WERI-Rb-1 (cell line): ENCODE measurements around the gene UBE2D1.

Experiments
- DNase-seq: peaks from one replicate; pipeline ENCODE4 v3.0.0-alpha.2; 2020
- H3K27ac ChIP-seq: fragments of 250-450 bp; sonication (Bioruptor Pico); 2 replicates; pipeline ENCODE4 v1.5.1; 2020; ENCODE audit warnings: mild to moderate bottlenecking, moderate library complexity
- H3K27me3 ChIP-seq: fragments of 250-450 bp; sonication (Bioruptor Pico); 2 replicates; pipeline ENCODE4 v1.5.1; 2021; ENCODE audit warnings: mild to moderate bottlenecking, low read depth, moderate library complexity; ENCODE audit not compliant: insufficient read depth, severe bottlenecking
- H3K36me3 ChIP-seq: fragments of 250-450 bp; sonication (Bioruptor Pico); 2 replicates; pipeline ENCODE4 v1.5.1; 2020; ENCODE audit warnings: mild to moderate bottlenecking, moderate library complexity
- H3K4me3 ChIP-seq: 2 replicates; pipeline ENCODE4 v1.5.1; 2011; ENCODE audit warnings: low read depth, mild to moderate bottlenecking, control low read depth, low read length
- H3K9me3 ChIP-seq: fragments of 250-450 bp; sonication (Bioruptor Pico); 2 replicates; pipeline ENCODE4 v1.5.1; 2021; ENCODE audit warnings: mild to moderate bottlenecking, moderate library complexity; ENCODE audit not compliant: severe bottlenecking
- TF ChIP-seq, protein P1 (sequence below): IDR thresholded peaks from 2 replicates; pipeline ENCODE4 v1.5.1; 2011; ENCODE audit warnings: low read depth, mild to moderate bottlenecking, control low read depth, inconsistent platforms, low read length

Gene UBE2D1

DNA sequence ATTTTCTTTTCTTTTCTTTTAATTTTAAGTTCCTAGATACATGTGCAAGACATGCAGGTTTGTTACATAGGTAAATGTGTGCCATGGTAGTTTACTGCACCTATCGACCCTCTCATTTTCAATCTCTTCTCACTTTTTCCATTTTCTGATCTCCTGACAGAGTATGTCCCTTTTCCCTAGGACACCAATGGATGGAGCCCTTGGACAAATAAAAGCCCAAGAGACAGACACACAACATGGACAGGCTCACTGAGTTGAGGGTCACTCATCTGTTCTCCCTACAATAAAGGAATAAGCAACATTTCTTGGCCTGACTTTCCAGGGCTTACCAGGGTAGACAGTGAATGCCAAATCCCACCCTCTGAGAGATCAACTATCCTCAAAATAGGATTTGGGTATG lies 15.2 kb upstream of the UBE2D1 start:
- DNase-seq: no peak
- Histone ChIP-seq H3K36me3 (no peaks in the 10 kb centered on the region), H3K27me3 (no peaks in the 10 kb centered on the region), H3K27ac (no peak overlapping the region), H3K9me3 (no peaks in the 10 kb centered on the region), H3K4me3 (no peak overlapping the region)
- TF ChIP-seq, protein P1, sequence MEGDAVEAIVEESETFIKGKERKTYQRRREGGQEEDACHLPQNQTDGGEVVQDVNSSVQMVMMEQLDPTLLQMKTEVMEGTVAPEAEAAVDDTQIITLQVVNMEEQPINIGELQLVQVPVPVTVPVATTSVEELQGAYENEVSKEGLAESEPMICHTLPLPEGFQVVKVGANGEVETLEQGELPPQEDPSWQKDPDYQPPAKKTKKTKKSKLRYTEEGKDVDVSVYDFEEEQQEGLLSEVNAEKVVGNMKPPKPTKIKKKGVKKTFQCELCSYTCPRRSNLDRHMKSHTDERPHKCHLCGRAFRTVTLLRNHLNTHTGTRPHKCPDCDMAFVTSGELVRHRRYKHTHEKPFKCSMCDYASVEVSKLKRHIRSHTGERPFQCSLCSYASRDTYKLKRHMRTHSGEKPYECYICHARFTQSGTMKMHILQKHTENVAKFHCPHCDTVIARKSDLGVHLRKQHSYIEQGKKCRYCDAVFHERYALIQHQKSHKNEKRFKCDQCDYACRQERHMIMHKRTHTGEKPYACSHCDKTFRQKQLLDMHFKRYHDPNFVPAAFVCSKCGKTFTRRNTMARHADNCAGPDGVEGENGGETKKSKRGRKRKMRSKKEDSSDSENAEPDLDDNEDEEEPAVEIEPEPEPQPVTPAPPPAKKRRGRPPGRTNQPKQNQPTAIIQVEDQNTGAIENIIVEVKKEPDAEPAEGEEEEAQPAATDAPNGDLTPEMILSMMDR: no peak

DNA sequence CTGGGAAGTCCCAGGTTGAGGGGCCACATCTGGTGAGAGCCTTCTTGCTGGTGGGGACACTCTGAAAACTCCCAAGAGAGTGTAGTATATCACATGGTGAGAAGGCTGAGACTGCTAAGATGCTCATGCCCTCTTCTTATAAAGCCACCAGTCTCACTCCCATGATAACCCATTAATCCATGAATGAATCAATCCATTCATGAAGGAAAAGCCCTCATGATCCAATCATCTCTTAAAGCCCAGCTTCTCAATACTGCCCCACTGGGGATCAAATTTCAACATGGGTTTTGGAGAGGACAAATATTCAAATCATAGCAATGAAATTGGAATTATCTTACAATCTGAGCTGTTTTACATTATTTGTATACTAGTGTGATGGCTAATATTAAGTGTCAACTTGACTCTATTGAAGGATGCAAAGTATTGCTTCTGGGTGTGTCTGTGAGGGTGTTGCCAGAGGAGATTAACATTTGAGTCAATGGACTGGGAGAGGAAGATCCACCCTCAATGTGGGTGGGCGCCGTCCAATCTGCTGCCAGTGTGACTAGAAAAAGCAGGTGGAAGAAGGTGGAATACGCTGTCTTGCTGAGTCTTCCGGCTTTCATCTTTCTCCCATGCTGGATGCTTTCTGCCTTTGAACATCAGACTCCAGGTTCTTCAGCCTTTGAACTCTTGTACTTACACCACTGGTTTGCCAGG lies 14.3 kb upstream of the UBE2D1 start:
- Histone ChIP-seq H3K36me3 (no peaks in the 10 kb centered on the region), H3K27me3 (no peaks in the 10 kb centered on the region), H3K9me3 (no peaks in the 10 kb centered on the region), H3K4me3 (no peak overlapping the region), H3K27ac (no peak overlapping the region)
- TF ChIP-seq, protein P1: no peak
- DNase-seq: no peak

DNA sequence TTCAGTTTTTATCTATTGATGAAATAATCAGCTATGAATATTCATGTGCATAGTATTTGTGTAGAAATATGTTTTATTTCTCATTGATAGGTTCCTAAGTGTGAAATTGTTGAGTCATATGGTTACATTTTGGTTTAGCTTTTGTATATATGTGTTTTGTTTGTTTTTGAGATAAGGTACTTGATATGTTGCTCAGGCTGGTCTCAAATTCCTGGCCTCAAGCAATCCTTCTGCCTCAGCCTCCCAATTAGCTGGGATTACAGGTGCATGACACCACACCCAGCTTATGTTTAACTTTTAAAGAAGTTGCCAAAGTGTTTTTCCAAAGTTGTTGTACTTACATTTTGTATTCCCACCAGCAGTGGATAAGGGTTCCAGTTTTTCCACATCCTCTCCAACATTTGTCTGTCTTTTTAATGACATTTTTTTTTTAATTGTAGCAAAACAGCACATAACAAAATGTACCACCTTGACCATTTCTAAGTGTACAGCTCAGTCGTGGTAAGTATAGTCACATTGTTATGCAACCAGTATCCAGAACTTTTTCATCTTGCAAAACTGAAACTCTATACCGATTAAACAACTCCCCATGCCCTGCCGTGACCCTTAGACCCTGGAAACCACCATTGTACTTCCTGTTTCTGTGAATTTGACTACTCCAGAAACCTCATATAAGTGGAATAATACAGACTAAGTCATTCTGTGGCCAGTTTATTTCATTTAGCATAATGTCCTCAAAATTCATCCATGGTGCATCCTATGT lies 12.6 kb upstream of the UBE2D1 start:
- Histone ChIP-seq H3K4me3 (no peak overlapping the region), H3K27me3 (no peaks in the 10 kb centered on the region), H3K27ac (no peak overlapping the region), H3K36me3 (no peaks in the 10 kb centered on the region), H3K9me3 (no peaks in the 10 kb centered on the region)
- no peak for DNase-seq
- TF ChIP-seq, protein P1: no peak

DNA sequence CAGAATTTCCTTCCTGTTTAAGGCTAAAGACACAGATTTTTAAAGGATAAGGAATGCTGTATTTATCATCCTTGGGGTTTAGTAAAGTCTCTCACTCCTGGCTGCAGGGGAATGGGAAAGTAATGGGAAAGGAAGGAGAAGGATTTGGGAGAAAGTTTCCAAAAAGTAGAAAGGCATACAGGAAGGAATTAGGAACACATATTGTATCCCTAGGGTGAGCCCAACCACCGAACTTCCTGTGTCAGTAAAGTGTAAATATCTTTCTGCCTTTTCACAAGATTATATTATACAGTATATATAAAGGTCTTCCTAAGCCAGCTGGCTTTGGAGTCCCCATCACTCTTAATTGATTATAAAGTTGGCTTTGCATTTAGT lies 12.0 kb upstream of the UBE2D1 start:
- no peaks in the 10 kb centered on the region for H3K9me3 ChIP-seq
- no peak for DNase-seq
- H3K27ac ChIP-seq: no peak overlapping the region
- H3K27me3 ChIP-seq: no peaks in the 10 kb centered on the region
- TF ChIP-seq, protein P1: no peak
- H3K36me3 ChIP-seq: no peaks in the 10 kb centered on the region
- H3K4me3 ChIP-seq: no peak overlapping the region

DNA sequence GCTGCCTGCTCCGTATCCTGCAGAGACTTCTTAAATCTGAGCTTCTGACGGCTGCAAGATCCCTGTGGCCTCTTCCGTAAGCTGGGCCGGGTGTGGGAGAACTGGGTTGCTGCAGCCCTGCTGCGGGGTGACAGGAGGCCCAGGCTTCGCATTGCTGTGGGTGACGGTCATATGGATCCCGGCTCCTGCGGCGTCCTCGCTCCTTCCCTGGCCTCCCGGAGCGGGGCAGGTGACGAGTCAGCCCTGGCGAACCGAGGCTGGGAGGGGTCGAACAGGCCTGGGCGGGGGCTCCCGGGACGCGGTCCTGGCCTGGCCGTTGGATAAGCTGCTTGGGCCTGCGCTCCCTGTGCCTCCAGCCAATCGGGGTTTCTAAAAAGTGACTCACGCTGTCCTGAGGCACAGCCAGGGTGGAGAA lies 7.8 kb upstream of the UBE2D1 start:
- no peak overlapping the region for H3K27ac ChIP-seq
- no peak overlapping the region for H3K4me3 ChIP-seq
- TF ChIP-seq, protein P1: no peak
- no peaks in the 10 kb centered on the region for H3K27me3 ChIP-seq
- H3K36me3 ChIP-seq: no peaks in the 10 kb centered on the region
- H3K9me3 ChIP-seq: no peaks in the 10 kb centered on the region
- no peak for DNase-seq
